A673 (cell line): ENCODE data around the gene YJU2. TPM values are rescaled to one million over a fixed set of nuclear protein-coding genes. Genes with fewer than 3 reads are reported as not detected.
"Not testable (repeated sequence)": the region's sequence is repeated elsewhere in the genome, so short reads cannot be mapped to it uniquely, and the experiment has no call there.

ENCODE experiments used
- BruUV-seq: library from RNA; stranded (reverse); fragments of 400-500 nt; replicated peaks from 2 replicates; lab custom pipeline; 2021; lab: Mats Ljungman, UMichigan
- CTCF ChIA-PET: fragments of 300-600 bp; sonication (Branson Sonifier 250); formaldehyde crosslinking; loops from one replicate; lab custom pipeline; 2022; ENCODE audit warnings: antibody characterized with exemption; lab: Charles Lee
- POLR2A ChIA-PET: fragments of 300-600 bp; sonication (Branson Sonifier 250); formaldehyde crosslinking; loops from one replicate; lab custom pipeline; 2022; ENCODE audit warnings: antibody characterized with exemption; ENCODE audit not compliant: low non-redundant PET; lab: Charles Lee
- DNase-seq: peaks from one replicate; pipeline ENCODE4 v3.0.0-alpha.2; 2015; ENCODE audit warnings: low spot score
- H3K27ac ChIP-seq: fragments of 200-600 bp; sonication (generic); 2 replicates; pipeline ENCODE4 v1.5.1; 2016; ENCODE audit warnings: mixed run types, low read depth, mild to moderate bottlenecking, mixed read lengths, antibody characterized with exemption, low read length; ENCODE audit not compliant: poor library complexity, severe bottlenecking
- H3K27me3 ChIP-seq: fragments of 200-600 bp; sonication (generic); replicated peaks from 2 replicates; pipeline ENCODE4 v1.6.1; 2017; ENCODE audit warnings: mixed run types, low read depth, mild to moderate bottlenecking, mixed read lengths, antibody characterized with exemption, low read length; ENCODE audit not compliant: insufficient read depth, poor library complexity
- H3K36me3 ChIP-seq: fragments of 200-600 bp; sonication (generic); 2 replicates; pipeline ENCODE4 v1.6.1; 2016; ENCODE audit warnings: mixed run types, mild to moderate bottlenecking, mixed read lengths, antibody characterized with exemption, low read length; ENCODE audit not compliant: insufficient read depth, poor library complexity, severe bottlenecking
- H3K4me1 ChIP-seq: fragments of 200-600 bp; sonication (generic); 2 replicates; pipeline ENCODE4 v1.6.1; 2017; ENCODE audit warnings: mixed run types, mild to moderate bottlenecking, mixed read lengths, antibody characterized with exemption, low read length; ENCODE audit not compliant: insufficient read depth, poor library complexity, severe bottlenecking
- H3K4me3 ChIP-seq: fragments of 200-600 bp; sonication (generic); 2 replicates; pipeline ENCODE4 v1.5.1; 2016; ENCODE audit warnings: low read depth, mixed run types, mild to moderate bottlenecking, mixed read lengths, low read length; ENCODE audit not compliant: poor library complexity, severe bottlenecking
- H3K9me3 ChIP-seq: fragments of 200-600 bp; sonication (generic); 2 replicates; pipeline ENCODE4 v1.6.1; 2016; ENCODE audit warnings: mixed run types, low read depth, mild to moderate bottlenecking, mixed read lengths, antibody characterized with exemption, low read length; ENCODE audit not compliant: poor library complexity, severe bottlenecking
- CTCF ChIP-seq: fragments of 300-800, 200-600 bp; sonication (generic); conservative IDR thresholded peaks from 2 replicates; pipeline ENCODE4 v1.5.1; 2017; ENCODE audit warnings: low read depth, mild to moderate bottlenecking, antibody characterized with exemption, low read length, moderate library complexity, mixed read lengths
- EZH2 ChIP-seq: fragments of 200-600 bp; sonication (generic); IDR thresholded peaks from 2 replicates; pipeline ENCODE4 v1.6.1; 2017; ENCODE audit warnings: borderline replicate concordance, low read depth, mild to moderate bottlenecking, mixed read lengths, antibody characterized with exemption, low read length; ENCODE audit not compliant: poor library complexity, severe bottlenecking
- intact Hi-C: fragments of 100-400 bp; cut with micrococcal nuclease; formaldehyde crosslinking; loops from one replicate; pipeline ENCODE4 v1.10.0; 2022; ENCODE audit not compliant: unreplicated experiment
- total RNA-seq: library from RNA; stranded (reverse); gene quantifications from 2 replicates; pipeline ENCODE4 v1.2.3, GENCODE V29; 2021

The YJU2 gene
- total RNA-seq, 1 experiment from 2014 or later, result 34.7 TPM

GRCh38 chr19:4241824-4242430, 5.0 kb upstream of the YJU2 start:
- ChIA-PET POLR2A (no interaction called here), CTCF (interaction anchor here (0.6 to 1.2 kb wide), 3 partner anchors 9 to 25 kb away, joined by 3 to 6 read pairs (median 3); no protein-coding TSS in a partner anchor)
- H3K4me1 ChIP-seq, result peaks cover 5% of the 10 kb centered on the region
- H3K27me3 ChIP-seq, result no peaks in the 10 kb centered on the region
- no peak for DNase-seq
- no peak overlapping the region for H3K4me3 ChIP-seq
- no peak overlapping the region for H3K27ac ChIP-seq
- BruUV-seq, result no TSS peak
- intact Hi-C loops, result no loop called here
- no peaks in the 10 kb centered on the region for H3K9me3 ChIP-seq
- TF ChIP-seq CTCF, result no peak
- no peak for TF ChIP-seq EZH2
- no peaks in the 10 kb centered on the region for H3K36me3 ChIP-seq

- H3K9me3 ChIP-seq, DNase-seq, H3K27me3 ChIP-seq, CTCF ChIA-PET, POLR2A ChIA-PET, H3K27ac ChIP-seq, BruUV-seq, H3K4me3 ChIP-seq, H3K4me1 ChIP-seq: not testable (repeated sequence)
- H3K36me3 ChIP-seq, result peaks cover 14% of the 10 kb centered on the region
- intact Hi-C loops, result loop anchor here (2.0 kb wide), 1 partner anchor 97 kb away; the partner anchor contains the start of gene MPND
Measured at GRCh38 chr19:4245938-4246337, 942 bp upstream of the YJU2 start.

- no TSS peak for BruUV-seq
- Histone ChIP-seq H3K27ac (no peak overlapping the region), H3K4me3 (no peak overlapping the region), H3K9me3 (peaks cover 6% of the 10 kb centered on the region), H3K36me3 (peaks cover 27% of the 10 kb centered on the region), H3K27me3 (no peaks in the 10 kb centered on the region), H3K4me1 (no peaks in the 10 kb centered on the region)
- peak; percentile 33 for DNase-seq
- POLR2A ChIA-PET, result no interaction called here
- CTCF ChIA-PET, result no interaction called here
- TF ChIP-seq EZH2, result no peak
- 0 out of 2 replicates have a peak, but pooled peaks have one; percentile 23 for TF ChIP-seq CTCF
- intact Hi-C loops, result no loop called here
Measured at GRCh38 chr19:4256563-4256962, 9.7 kb downstream of the YJU2 start.

GRCh38 chr19:4257025-4257424, 10.1 kb downstream of the YJU2 start:
- POLR2A ChIA-PET, result no interaction called here
- no peak overlapping the region for H3K27ac ChIP-seq
- CTCF ChIA-PET, result no interaction called here
- no TSS peak for BruUV-seq
- no peak for TF ChIP-seq EZH2
- TF ChIP-seq CTCF, result no peak
- H3K36me3 ChIP-seq, result peaks cover 27% of the 10 kb centered on the region
- H3K4me1 ChIP-seq, result no peaks in the 10 kb centered on the region
- no peak overlapping the region for H3K4me3 ChIP-seq
- intact Hi-C loops, result no loop called here
- peaks cover 6% of the 10 kb centered on the region for H3K9me3 ChIP-seq
- no peaks in the 10 kb centered on the region for H3K27me3 ChIP-seq
- DNase-seq, result no peak
